ENCODE data around the gene MED12L.

DNA sequence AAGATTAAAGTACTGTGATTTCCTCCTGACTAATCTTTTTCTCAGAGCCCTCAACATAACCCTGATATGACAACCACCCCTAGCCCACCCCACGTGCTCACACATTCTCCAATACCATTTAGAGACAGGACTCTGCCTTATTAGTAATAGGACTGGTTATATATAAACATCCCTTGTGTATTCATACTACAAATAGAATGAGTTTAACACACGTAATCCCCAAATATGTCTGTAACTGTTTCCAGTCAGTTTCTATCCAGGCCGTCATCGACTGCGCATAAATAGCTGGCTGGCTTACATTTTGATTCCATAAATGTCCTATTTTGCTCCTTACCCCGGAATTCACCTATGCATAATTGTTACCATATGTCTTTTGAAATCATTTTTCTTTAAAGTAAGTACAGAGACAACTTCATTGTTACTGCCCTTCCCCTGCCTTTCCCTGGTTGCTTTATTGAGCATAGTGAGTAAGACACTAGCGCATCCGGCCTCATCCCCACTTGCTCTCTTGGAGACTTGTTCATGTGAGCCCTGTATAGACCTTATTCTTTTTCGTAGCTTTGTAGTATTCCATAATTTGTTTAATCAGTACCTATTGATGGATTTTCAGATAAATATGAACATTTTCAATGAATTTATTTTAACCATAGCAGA is 196.3 kb downstream of the MED12L start:
- TF ChIP-seq CTCF (IDR thresholded peaks at IDR 0.05) (no peak), POLR2A (IDR thresholded peaks at IDR 0.05) (no peak)

Measured in esophagus squamous epithelium (tissue), 4 donors.